Measurements from ENCODE around the gene GNA12.
"Not testable (repeated sequence)": the region's sequence is repeated elsewhere in the genome, so short reads cannot be mapped to it uniquely, and the experiment has no call there.

The GNA12 gene

GRCh38 chr7:2737771-2738540 lies 106.2 kb downstream of the GNA12 start:
- no peak for DNase-seq
- in situ Hi-C loops (cut with MboI; ENCODE audit: low pct_unique_long_range_greater_than_20kb, low sequenced_read_pairs): no loop called here

- in situ Hi-C loops (cut with MboI; ENCODE audit: low pct_unique_long_range_greater_than_20kb, low sequenced_read_pairs); DNase-seq: not testable (repeated sequence)
Observed at GRCh38 chr7:2737005-2737743, 106.9 kb downstream of the GNA12 start.

- DNase-seq: no peak
- in situ Hi-C loops (cut with MboI; ENCODE audit: low pct_unique_long_range_greater_than_20kb, low sequenced_read_pairs): no loop called here
Observed at GRCh38 chr7:2736411-2736914, 107.6 kb downstream of the GNA12 start.

- no peak for DNase-seq
- in situ Hi-C loops (cut with MboI; ENCODE audit: low pct_unique_long_range_greater_than_20kb, low sequenced_read_pairs): no loop called here
Observed at GRCh38 chr7:2735744-2736143, 108.4 kb downstream of the GNA12 start.

GRCh38 chr7:2734751-2735571 lies 109.1 kb downstream of the GNA12 start:
- peak; percentile 98 for DNase-seq
- in situ Hi-C loops (cut with MboI; ENCODE audit: low pct_unique_long_range_greater_than_20kb, low sequenced_read_pairs): no loop called here

GRCh38 chr7:2734084-2734686 lies 109.9 kb downstream of the GNA12 start:
- in situ Hi-C loops (cut with MboI; ENCODE audit: low pct_unique_long_range_greater_than_20kb, low sequenced_read_pairs): no loop called here

GRCh38 chr7:2732959-2733584 lies 111.0 kb downstream of the GNA12 start:
- peak; percentile 76 for DNase-seq
- in situ Hi-C loops (cut with MboI; ENCODE audit: low pct_unique_long_range_greater_than_20kb, low sequenced_read_pairs): no loop called here

More at GRCh38 chr7:2734084-2734686, 109.9 kb downstream of the GNA12 start:
- peak; percentile 76 for DNase-seq

GRCh38 chr7:2732388-2732787 lies 111.7 kb downstream of the GNA12 start:
- in situ Hi-C loops (cut with MboI; ENCODE audit: low pct_unique_long_range_greater_than_20kb, low sequenced_read_pairs): no loop called here
- no peak for DNase-seq

- in situ Hi-C loops (cut with MboI; ENCODE audit: low pct_unique_long_range_greater_than_20kb, low sequenced_read_pairs): no loop called here
Observed at GRCh38 chr7:2730846-2731770, 113.0 kb downstream of the GNA12 start.

GRCh38 chr7:2729893-2730716 lies 114.0 kb downstream of the GNA12 start:
- in situ Hi-C loops (cut with MboI; ENCODE audit: low pct_unique_long_range_greater_than_20kb, low sequenced_read_pairs): no loop called here
- no peak for DNase-seq

More at GRCh38 chr7:2730846-2731770, 113.0 kb downstream of the GNA12 start:
- DNase-seq: no peak

GRCh38 chr7:2729031-2729892 lies 114.8 kb downstream of the GNA12 start:
- DNase-seq: no peak

GRCh38 chr7:2728316-2729030 lies 115.6 kb downstream of the GNA12 start:
- in situ Hi-C loops (cut with MboI; ENCODE audit: low pct_unique_long_range_greater_than_20kb, low sequenced_read_pairs): no loop called here
- DNase-seq: no peak

More at GRCh38 chr7:2729031-2729892, 114.8 kb downstream of the GNA12 start:
- in situ Hi-C loops (cut with MboI; ENCODE audit: low pct_unique_long_range_greater_than_20kb, low sequenced_read_pairs): no loop called here

- in situ Hi-C loops (cut with MboI; ENCODE audit: low pct_unique_long_range_greater_than_20kb, low sequenced_read_pairs): not testable (repeated sequence)
Observed at GRCh38 chr7:2727206-2727605, 116.9 kb downstream of the GNA12 start.

GRCh38 chr7:2726316-2727018 lies 117.6 kb downstream of the GNA12 start:
- in situ Hi-C loops (cut with MboI; ENCODE audit: low pct_unique_long_range_greater_than_20kb, low sequenced_read_pairs): no loop called here
- no peak for DNase-seq

More at GRCh38 chr7:2727206-2727605, 116.9 kb downstream of the GNA12 start:
- not testable (repeated sequence) for DNase-seq

All from KBM-7 (cell line).